Activated CD4-positive, alpha-beta T cell treated with anti-CD3 and anti-CD28 coated beads, Interleukin-2, Interleukin-4, amounts not matched to agents 100 ng/mL and 50 ng/mL, durations not matched to agents 16 hours and 8 hours (primary cell): ENCODE data around the gene PRKCE.
"Not testable (repeated sequence)": the region's sequence is repeated elsewhere in the genome, so short reads cannot be mapped to it uniquely, and the experiment has no call there.

ENCODE experiments used
- DNase-seq: peaks from one replicate; pipeline ENCODE4 v3.0.0-alpha.2; 2020; ENCODE audit warnings: low spot score

PRKCE gene

DNA sequence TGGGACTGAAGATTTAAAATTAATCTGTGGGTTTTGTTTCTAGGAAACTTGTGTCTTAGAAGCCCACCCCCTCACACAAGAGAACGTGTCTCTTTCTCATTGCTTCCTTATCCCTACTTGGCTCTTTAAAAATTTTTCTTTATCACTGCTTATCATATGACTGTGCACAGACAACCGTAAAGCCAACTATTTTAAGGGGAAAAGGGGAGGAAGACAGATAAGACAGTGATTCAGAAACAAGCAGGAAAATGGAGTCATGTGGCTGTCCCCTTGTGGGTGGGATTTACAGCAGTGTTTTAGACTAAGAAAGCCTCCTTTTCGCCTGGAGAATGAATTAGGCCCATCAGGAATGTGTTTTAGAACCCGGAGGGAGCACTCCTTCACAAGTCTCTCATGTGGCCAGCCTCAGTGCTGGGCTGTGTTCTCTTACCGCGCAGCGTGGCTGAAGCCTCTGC lies 17.6 kb downstream of the PRKCE start:
- DNase-seq: no peak

DNA sequence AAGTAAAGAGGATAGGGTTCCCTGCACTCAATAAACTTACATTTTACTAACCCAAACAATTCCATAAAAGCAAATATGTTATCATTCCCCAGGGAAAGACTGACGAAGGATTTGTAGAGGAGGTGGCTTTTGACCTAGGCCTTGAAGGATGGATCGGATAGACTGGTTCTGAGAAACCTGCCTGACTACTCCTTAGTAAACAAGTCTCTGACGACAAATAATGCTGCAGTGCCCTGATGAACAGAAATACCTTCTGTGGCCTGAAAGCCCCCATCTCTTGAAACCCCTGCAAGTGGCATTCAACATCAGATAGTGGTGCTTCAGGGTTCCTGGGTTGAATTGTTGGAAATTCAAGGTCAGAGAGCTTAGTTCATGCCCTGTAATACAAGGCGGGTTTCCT lies 19.2 kb downstream of the PRKCE start:
- no peak for DNase-seq

DNA sequence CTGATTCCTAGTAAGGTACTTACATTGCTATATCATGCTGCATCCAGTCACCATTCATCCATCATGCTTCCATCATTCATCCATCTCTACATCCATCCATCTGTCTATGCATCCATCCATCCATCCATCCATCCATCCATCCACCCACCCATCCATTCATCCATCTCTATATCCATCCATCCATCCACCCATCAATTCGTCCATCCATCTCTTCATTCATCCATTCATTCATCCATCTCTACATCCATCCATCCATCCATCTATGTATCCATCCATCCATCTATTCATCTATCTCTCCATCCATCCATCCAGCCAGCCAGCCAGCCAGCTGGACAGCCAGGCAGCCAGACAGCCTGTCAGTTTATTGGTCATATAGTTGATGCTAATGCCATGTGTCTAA lies 20.7 kb downstream of the PRKCE start:
- DNase-seq: no peak

GRCh38 chr2:45674035-45674816 lies 22.8 kb downstream of the PRKCE start:
- DNase-seq: no peak

GRCh38 chr2:45675263-45675812 lies 23.9 kb downstream of the PRKCE start:
- DNase-seq: no peak

GRCh38 chr2:45676088-45676487 lies 24.6 kb downstream of the PRKCE start:
- no peak for DNase-seq

DNA sequence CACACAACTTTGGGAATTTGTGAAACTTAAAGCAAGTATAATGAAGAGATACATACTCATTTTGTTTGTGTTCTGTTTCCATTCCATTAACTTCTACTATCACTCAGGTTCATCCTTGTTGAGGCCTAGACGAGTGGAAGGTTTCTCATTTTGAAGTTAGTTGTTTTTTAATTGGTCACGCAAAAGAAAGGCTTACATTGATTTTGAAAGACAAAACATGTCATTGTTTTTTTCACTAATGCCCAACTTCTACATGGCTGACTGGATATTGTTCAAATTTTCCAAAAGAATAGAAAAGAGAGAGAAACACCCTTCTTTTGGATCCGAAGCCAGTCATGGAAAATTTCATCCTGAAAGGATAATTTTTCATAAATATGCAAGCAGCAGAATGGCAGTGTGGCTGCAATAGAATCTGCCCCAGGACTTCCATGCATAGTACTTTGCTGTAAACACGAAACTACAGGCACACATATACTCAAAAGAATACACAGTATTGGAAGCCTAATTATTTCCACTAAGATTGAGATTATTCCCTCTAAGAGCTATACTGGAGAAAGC lies 27.4 kb downstream of the PRKCE start:
- no peak for DNase-seq

DNA sequence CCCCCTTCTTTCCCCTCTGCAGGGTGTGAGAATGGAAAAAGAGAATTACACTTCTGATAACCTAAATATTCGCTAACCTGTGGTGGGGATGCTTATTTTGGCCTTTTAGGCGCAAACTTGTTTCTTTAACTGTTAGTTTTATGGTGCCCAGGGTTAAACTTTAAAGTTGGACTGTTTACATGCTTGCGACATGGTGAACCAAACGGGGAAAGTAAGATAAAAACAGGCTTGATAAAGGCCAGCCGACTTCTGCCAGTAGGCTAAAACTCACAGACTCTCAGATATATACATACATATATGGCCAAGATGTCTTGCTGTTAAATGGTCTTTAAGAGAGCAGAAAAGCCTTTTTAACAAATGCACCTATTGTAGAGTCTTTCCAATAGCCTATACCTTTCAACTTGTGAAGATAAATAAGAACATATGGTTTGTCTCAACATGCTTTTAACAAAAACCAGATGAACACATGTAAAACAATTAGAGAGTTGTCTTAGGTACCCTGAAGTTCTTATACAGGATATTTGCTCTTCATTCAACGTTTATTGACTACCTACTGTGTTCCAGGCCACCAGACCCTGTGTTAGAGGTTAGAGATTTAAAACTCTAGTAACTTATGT lies 29.0 kb downstream of the PRKCE start:
- no peak for DNase-seq

DNA sequence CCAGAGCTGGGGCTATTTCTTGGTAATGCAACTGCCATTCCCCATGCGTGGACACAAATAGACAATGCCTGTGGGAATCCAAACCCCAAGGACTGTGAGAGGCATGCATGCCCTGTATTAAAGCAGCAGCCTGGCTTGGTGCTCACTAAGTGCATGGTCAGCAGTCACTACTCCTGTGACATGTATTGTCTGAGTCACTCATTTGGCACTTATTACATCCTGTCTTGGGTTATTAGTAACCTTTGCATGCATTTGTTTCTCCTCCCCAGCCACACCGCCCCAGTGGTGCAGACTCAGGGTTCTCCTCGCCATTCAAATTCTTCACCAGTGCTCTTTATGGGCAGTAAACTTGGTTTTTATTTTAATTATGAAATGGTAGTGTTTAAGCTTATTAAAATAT lies 30.2 kb downstream of the PRKCE start:
- peak; percentile 25 for DNase-seq

DNA sequence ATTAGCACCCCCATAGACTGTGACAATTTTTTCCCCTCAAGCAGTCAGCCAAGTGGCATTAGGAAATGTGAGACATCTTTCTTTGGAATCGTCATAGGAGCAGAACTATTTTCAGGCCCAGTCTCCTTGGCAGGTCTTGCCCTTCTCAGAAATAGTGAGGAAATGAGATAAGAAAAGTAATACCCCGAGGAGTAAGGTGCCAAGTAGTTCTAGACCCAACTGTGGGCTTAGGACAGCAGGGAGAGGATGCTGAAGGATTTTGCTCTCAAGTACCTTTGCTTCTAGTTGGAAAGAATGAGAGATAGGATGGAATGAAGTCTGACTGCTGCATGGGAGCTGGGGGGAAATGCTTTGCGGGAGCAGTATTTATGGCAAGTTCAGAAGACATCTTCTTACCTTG lies 31.8 kb downstream of the PRKCE start:
- DNase-seq: no peak

GRCh38 chr2:45684756-45685155 lies 33.3 kb downstream of the PRKCE start:
- no peak for DNase-seq

DNA sequence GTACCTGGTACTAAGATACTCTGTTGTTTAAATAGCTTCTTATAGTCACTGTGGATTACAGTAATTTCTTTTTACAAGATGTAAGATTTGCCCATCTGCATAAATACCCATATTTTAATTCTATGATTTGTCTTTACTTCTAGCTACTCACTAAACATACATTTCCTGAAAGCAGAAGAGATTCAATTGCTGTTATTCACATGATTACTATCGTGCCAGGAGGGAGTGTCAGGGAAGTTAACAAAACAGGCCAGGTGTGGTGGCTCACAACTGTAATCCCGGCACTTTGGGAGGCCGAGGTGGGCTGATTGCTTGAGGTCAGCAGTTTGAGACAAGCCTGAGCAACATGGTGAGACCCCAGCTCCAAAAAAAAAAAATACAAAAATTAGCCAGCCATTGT lies 33.8 kb downstream of the PRKCE start:
- no peak for DNase-seq

GRCh38 chr2:45687964-45688363 lies 36.5 kb downstream of the PRKCE start:
- DNase-seq: no peak

DNA sequence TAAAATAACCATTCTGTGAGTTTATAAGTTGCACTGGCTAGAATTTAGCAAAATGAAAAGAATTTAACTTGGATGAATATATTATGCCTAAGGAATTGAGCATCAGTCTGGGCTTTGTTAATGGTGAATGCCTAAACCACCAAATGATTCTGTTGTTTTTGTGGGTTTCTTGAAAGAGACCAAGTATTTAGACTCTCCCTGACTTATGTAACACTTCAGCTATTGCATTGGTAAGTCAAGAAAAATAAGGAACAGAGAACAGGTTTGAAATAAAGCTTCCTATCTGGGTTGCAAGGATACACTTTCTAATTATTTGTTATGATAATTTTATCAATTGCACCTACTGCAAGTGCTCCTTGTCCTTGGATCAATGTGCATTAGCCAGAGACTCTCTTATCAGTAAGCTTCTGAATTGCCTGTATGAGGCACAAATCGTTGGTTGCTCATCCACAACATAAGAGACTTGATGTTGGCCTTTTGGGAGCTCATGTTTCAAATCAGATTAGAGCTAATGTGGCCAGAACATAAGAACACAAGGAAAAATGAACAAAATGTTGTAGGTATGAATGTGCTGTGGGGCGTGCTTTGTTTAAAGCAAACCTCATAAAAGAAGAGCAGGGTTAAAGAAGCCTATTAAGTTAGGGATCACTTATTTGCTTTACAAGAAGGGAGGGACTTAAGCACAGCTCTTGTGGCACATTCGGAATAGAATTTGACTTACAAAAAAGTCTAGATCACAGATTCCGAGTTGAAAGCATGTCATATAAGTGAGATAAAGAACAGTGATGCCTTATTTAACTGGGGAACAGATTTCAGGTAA lies 37.2 kb downstream of the PRKCE start:
- no peak for DNase-seq

- DNase-seq: no peak
Observed at GRCh38 chr2:45690231-45690630, 38.8 kb downstream of the PRKCE start.

DNA sequence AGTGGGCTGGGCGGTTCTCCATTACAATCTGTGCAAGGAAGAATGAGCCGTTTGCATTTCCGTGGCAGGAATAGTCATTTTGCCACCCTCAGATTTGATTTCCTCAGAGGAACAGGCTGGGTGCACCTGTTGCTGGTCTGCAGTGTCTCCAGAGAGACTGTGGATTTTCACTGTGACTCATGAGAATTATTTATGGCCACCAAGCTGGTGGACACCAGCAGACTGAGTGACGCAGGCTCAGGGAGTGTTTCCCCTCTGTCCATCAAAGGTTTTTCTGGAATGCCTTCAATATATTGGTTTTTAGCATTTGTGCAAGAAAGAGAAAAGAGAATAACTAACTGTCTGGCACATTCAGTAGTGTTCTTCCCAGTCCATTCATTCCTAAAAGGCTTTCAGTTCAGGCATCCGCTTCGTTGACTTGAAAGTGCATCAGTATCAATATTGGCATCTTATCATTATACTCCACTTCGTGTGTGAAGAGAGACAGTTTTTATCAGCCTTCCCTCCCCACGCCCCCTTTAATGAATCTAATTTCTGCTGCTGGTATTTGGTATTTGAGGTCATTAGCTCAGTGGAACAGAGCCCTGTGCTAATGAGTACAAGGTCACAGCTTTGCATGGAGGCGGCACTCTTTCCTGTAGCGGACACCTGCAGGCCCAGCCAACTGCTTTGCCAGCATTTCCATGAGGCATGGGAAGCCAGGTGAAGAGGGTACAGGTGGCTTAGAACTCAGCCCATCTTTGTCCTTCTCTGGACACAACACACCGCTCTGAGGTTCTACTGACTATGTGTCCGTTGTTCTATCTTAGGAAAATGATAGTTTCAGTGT lies 39.9 kb downstream of the PRKCE start:
- DNase-seq: no peak

DNA sequence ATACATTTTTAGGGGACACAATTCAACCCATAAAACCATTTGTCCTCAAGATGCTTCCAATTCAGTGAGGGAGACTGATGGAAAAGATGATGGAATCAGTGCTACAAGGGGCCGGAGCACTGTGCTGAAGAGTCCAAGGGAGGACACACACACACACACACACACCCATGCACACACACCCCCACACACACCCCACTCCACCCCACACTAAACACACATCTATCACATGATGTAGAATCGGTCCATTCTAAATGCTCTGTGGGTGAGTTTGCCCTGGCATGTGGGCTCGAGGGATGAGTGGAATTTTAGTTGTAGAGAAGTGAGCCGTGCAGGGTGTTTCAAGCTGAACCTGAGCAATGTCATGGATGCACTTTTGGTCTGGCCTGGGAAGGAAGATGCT lies 41.1 kb downstream of the PRKCE start:
- no peak for DNase-seq

DNA sequence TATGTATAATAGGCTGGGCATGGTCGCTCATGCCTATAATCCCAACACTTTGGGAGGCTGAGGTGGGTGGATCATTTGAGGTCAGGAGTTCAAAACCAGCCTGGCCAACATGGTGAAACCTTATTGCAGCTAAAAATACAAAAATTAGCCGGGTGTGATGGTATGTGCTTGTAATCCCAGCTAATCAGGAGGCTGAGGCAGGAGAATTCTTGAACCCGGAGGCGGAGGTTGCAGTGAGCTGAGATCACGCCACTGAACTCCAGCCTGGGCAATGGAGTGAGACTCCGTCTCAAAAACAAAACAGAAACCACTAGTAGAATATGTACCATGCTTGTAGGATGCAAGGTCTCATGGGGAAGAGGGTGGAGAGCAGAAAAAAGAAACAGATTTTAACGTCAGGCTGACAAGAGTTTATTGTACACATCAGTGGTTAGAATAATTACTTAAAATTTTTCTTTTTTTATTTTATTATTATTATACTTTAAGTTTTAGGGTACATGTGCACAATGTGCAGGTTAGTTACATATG lies 44.1 kb downstream of the PRKCE start:
- not testable (repeated sequence) for DNase-seq

DNA sequence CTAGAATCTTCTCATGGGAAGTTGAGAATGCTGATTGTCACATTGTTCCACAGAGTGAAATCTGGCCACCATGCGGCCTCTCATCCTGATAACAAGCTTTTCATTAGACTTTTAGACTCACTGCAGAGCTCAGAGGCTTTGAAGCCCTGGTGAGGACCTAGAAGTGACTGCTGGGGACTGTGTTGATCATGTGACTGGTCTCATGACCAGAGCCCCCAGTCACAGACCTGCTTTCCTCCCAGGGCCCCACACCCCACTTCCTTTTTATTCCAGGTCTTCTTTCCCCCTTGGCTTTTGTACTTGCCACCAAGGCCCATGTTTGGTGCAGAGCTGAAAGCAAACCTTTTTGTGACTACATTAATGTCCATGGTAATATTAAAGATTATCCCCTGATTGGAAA lies 45.2 kb downstream of the PRKCE start:
- no peak for DNase-seq

DNA sequence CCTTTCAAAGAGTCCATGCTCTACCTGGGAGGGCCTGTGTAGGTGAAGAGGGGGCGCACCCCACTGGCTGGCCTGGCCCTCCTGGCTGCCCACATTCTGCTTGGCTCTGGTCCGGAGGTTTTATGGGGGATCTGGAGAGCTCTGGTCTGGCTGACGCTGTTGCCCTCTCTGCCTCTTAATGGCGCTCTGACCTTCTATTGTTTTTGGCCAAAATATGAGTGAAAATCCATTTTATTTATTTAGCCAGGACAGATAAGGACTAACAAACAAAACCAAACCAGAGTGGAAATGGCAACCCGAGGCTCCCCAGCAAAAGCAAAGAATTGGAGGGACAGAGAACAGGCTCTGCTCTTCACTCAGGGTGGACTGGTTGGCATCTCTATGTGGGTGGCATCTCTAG lies 45.7 kb downstream of the PRKCE start:
- no peak for DNase-seq

GRCh38 chr2:45698554-45698953 lies 47.1 kb downstream of the PRKCE start:
- no peak for DNase-seq
